ENCODE measurements around the gene UNC80.

Gene UNC80, protein sequence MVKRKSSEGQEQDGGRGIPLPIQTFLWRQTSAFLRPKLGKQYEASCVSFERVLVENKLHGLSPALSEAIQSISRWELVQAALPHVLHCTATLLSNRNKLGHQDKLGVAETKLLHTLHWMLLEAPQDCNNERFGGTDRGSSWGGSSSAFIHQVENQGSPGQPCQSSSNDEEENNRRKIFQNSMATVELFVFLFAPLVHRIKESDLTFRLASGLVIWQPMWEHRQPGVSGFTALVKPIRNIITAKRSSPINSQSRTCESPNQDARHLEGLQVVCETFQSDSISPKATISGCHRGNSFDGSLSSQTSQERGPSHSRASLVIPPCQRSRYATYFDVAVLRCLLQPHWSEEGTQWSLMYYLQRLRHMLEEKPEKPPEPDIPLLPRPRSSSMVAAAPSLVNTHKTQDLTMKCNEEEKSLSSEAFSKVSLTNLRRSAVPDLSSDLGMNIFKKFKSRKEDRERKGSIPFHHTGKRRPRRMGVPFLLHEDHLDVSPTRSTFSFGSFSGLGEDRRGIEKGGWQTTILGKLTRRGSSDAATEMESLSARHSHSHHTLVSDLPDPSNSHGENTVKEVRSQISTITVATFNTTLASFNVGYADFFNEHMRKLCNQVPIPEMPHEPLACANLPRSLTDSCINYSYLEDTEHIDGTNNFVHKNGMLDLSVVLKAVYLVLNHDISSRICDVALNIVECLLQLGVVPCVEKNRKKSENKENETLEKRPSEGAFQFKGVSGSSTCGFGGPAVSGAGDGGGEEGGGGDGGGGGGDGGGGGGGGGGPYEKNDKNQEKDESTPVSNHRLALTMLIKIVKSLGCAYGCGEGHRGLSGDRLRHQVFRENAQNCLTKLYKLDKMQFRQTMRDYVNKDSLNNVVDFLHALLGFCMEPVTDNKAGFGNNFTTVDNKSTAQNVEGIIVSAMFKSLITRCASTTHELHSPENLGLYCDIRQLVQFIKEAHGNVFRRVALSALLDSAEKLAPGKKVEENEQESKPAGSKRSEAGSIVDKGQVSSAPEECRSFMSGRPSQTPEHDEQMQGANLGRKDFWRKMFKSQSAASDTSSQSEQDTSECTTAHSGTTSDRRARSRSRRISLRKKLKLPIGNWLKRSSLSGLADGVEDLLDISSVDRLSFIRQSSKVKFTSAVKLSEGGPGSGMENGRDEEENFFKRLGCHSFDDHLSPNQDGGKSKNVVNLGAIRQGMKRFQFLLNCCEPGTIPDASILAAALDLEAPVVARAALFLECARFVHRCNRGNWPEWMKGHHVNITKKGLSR (N-terminal part only)

DNA sequence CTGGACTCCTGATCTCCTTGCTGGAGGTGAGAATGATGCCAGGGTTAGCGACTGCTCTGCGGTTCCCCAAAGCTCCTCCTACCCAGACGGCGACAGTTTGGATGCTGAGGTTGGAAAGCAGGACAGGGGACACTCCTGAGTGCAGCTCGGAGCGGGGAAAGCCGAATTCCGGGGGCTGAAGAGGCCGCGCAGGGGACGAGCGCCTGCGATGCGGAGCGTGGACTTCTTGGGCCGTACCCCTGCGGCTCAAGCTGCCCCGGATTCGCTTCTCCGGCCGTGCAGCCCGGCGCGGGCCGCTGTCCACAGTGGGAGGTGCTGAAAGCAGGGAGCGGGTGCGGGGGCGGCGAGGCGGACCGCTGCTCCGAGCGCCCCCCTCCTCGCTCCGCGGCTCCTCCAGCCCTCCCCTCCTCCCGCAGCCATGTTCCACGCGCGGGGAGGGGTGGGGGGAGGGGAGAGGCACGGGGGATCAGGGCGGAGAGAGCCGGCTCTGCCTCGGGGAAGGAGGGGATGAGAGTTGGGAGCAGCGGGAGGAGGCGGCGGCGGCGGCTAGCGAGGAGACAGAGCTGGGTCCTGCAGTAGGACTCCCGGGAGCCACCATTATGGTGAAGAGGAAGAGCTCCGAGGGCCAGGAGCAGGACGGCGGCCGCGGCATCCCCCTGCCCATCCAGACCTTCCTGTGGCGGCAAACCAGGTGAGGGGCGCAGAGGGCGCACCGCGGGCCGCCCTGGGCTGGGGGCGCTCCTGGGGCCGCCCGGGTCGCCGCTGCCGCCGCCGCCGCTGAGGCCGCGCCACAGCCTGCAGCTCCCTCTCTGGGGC is at the start of gene UNC80:
Gene UNC80 (plus strand): TSS at position 359 of the 816 bp plus-strand sequence. CDS start 241 bp downstream, at position 600.
- DNase-seq (ENCODE audit: low read depth): no peak
- H3K4me3 ChIP-seq (ENCODE audit: low read depth, low read length): no peak within 1 kb of the TSS
- TF ChIP-seq, protein P1, sequence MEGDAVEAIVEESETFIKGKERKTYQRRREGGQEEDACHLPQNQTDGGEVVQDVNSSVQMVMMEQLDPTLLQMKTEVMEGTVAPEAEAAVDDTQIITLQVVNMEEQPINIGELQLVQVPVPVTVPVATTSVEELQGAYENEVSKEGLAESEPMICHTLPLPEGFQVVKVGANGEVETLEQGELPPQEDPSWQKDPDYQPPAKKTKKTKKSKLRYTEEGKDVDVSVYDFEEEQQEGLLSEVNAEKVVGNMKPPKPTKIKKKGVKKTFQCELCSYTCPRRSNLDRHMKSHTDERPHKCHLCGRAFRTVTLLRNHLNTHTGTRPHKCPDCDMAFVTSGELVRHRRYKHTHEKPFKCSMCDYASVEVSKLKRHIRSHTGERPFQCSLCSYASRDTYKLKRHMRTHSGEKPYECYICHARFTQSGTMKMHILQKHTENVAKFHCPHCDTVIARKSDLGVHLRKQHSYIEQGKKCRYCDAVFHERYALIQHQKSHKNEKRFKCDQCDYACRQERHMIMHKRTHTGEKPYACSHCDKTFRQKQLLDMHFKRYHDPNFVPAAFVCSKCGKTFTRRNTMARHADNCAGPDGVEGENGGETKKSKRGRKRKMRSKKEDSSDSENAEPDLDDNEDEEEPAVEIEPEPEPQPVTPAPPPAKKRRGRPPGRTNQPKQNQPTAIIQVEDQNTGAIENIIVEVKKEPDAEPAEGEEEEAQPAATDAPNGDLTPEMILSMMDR (IDR thresholded peaks at IDR 0.05; ENCODE audit: low read depth, low read length, missing control alignments): no peak

DNA sequence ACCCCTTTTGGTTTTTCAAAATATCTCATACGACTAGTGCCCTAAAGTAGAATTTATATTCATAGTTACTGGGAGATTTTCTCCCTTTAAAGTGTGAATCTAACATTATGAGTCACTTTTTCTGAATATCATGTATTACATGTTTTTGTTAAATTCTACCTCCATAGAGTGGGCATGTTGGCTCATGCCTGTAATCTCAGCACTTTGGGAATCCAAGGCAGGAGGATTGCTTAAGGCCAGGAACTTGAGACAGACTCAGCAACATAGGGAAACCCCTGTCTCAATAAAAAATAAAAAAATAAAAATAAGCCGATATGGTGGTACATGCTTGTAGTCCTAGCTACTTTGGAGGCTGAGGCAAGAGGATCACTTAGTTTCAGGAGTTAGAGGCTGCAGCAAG is 45.3 kb upstream of the UNC80 start:
- TF ChIP-seq, protein P1 (IDR thresholded peaks at IDR 0.05; ENCODE audit: low read depth, low read length, missing control alignments): no peak
- no peak overlapping the region for H3K4me3 ChIP-seq (ENCODE audit: low read depth, low read length)
- no peak for DNase-seq (ENCODE audit: low read depth)

DNA sequence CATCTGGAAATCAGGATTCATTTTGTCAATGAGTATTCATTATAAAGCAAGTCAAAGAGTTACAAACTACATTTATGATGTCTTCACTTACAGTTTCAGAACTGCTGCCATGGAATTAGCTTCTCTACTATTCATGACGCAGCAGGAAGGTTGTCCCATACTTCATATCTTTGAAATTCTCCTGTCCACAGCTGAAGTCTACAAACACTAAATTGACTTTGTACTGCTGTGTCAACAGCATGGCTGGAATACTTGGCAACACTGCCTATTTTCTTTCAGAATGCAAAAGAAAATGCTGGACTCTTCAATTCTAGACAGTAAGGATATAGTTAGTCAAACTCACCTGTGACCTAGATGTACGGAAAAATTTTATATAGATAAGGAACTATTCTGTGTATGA is 44.6 kb upstream of the UNC80 start:
- no peak for DNase-seq (ENCODE audit: low read depth)
- TF ChIP-seq, protein P1 (IDR thresholded peaks at IDR 0.05; ENCODE audit: low read depth, low read length, missing control alignments): no peak
- no peak overlapping the region for H3K4me3 ChIP-seq (ENCODE audit: low read depth, low read length)

DNA sequence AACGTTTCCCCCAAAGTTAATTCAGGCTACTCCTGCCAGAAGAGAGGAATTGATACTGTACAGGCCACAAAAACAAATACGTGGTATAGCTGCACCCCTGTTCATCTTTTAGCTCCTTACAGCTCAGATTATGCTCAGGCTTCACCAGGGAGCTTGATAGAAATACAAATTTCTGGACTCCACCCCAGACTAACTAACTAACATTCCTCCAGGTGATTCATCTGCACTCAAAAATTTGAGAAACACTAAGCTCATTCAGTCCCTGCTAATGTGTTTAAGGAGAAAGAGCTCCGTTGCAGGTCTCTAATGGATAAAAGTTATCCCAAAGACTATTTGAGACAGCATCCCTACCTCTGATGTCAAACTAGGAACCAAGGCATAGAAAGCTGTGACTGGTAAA is 36.8 kb upstream of the UNC80 start:
- TF ChIP-seq, protein P1 (IDR thresholded peaks at IDR 0.05; ENCODE audit: low read depth, low read length, missing control alignments): no peak
- DNase-seq (ENCODE audit: low read depth): no peak

DNA sequence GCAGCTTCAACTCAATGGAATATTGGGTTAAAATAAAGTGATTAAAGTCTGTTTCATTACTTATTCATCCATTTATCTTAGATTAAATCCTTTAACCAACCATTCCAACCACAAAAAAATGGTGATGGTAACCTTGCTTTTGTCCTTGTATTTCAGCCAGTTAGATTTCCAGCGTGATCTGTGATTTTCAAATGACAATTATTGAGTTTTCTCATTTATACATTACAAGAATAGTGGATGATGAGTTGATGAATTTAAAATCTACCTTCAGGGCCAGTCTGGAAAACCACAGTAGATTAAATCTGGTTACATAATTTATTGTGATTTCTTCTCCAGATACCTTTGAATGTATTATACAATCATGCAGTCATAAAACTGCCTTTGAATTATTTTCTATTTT is 29.7 kb upstream of the UNC80 start:
- DNase-seq (ENCODE audit: low read depth): no peak
- TF ChIP-seq, protein P1 (IDR thresholded peaks at IDR 0.05; ENCODE audit: low read depth, low read length, missing control alignments): no peak
- H3K4me3 ChIP-seq (ENCODE audit: low read depth, low read length): no peak overlapping the region

More for the DNA sequence above, 36.8 kb upstream of the UNC80 start:
- H3K4me3 ChIP-seq (ENCODE audit: low read depth, low read length): no peak overlapping the region

DNA sequence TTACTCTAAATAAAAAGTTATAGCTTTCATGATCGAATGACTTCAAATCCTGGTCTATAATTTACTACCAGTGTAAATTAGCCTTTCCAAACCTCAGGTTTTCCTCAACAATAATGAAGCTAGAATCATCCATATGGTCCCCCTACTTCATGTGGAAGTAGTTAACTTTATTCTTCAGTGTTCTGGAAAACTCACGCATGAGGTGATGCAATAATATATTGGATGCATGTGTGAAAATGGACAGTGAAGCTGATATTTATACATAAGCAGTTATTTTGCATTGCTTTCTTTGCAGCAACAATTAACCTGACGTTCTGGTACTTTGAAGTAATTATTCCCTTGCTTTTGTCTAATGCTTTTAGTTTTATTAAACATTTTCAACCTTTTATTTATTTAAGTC is 18.6 kb upstream of the UNC80 start:
- no peak for DNase-seq (ENCODE audit: low read depth)
- TF ChIP-seq, protein P1 (IDR thresholded peaks at IDR 0.05; ENCODE audit: low read depth, low read length, missing control alignments): no peak
- no peak overlapping the region for H3K4me3 ChIP-seq (ENCODE audit: low read depth, low read length)

All from GM12864 (cell line).